Panc1 (cell line): ENCODE data around the gene SNRNP40.

ENCODE experiments used
- POLR2AphosphoS5 ChIP-seq: IDR thresholded peaks from 2 replicates; pipeline ENCODE4 v1.6.1; 2012; ENCODE audit warnings: mild to moderate bottlenecking, low read depth, low read length, moderate library complexity
- SIN3A ChIP-seq: IDR thresholded peaks from 2 replicates; pipeline ENCODE4 v1.6.1; 2012; ENCODE audit warnings: low read depth, mild to moderate bottlenecking, low read length, moderate library complexity, borderline replicate concordance; ENCODE audit not compliant: insufficient read depth
- TCF7L2 ChIP-seq: IDR thresholded peaks from 2 replicates; pipeline ENCODE4 v1.6.1; 2011; ENCODE audit warnings: mild to moderate bottlenecking, low read depth, low read length, inconsistent platforms
- TF ChIP-seq, protein P1 (sequence below): fragments of 450-650 bp; IDR thresholded peaks from 2 replicates; pipeline ENCODE4 v1.5.1; 2017; ENCODE audit warnings: mild to moderate bottlenecking

DNA sequence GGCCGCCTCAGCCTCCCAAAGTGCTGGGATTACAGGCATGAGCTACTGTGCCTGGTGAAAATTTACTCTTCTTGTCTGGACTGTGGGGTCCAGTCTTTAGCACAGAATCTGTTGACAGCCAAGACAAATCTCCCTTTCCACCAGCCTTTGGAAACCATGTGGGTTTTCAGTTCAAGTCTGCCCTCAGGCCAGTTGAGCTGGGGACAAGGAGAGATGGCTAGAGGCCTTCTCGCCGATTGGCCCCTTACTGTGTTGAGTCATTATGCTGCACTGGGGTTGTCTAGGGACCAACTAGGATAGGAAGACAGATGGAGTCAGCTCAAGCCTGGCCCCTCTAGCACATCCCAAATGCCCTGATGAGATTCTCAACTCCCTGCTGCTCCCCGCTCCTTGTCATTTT is 48.3 kb downstream of the SNRNP40 start:
- TF ChIP-seq, protein P1, sequence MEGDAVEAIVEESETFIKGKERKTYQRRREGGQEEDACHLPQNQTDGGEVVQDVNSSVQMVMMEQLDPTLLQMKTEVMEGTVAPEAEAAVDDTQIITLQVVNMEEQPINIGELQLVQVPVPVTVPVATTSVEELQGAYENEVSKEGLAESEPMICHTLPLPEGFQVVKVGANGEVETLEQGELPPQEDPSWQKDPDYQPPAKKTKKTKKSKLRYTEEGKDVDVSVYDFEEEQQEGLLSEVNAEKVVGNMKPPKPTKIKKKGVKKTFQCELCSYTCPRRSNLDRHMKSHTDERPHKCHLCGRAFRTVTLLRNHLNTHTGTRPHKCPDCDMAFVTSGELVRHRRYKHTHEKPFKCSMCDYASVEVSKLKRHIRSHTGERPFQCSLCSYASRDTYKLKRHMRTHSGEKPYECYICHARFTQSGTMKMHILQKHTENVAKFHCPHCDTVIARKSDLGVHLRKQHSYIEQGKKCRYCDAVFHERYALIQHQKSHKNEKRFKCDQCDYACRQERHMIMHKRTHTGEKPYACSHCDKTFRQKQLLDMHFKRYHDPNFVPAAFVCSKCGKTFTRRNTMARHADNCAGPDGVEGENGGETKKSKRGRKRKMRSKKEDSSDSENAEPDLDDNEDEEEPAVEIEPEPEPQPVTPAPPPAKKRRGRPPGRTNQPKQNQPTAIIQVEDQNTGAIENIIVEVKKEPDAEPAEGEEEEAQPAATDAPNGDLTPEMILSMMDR = no peak
- TF ChIP-seq POLR2AphosphoS5 = no peak
- TF ChIP-seq SIN3A = no peak
- no peak for TF ChIP-seq TCF7L2
